Spleen (tissue), 11 donors: ENCODE data around the gene ASGR2. TPM values are rescaled to one million over a fixed set of nuclear protein-coding genes. Genes with fewer than 3 reads are reported as not detected.
"Not testable (repeated sequence)": the region's sequence is repeated elsewhere in the genome, so short reads cannot be mapped to it uniquely, and the experiment has no call there.

Experiments used
- DNase-seq: peaks from one replicate; pipeline ENCODE4 v3.0.0-alpha.2; 2020
- H3K27ac ChIP-seq, 8 donors: fragments of 200-600 bp; sonication (generic) in 7 of 8; 1 replicate in 4 of 8; 2 replicates in 4 of 8; pipeline versions ENCODE4 v1.5.0 to v1.8.0; 2016 to 2021; ENCODE audit warnings: inconsistent platforms in 4 of 8, mild to moderate bottlenecking in 4 of 8, moderate library complexity in 1 of 8
- H3K27me3 ChIP-seq, 7 donors: fragments of 200-600 bp; sonication (generic) in 6 of 7; replicated peaks in 1 of 7; 1 replicate in 4 of 7; 2 replicates in 3 of 7; pipeline versions ENCODE4 v1.5.0 to v1.8.0; 2016 to 2021; ENCODE audit warnings: inconsistent platforms in 3 of 7, mild to moderate bottlenecking in 1 of 7
- H3K36me3 ChIP-seq, 6 donors: fragments of 200-600 bp; sonication (generic) in 5 of 6; 1 replicate in 4 of 6; 2 replicates in 2 of 6; pipeline versions ENCODE4 v1.5.0 to v1.8.0; 2016 to 2021; ENCODE audit warnings: inconsistent platforms in 2 of 6
- H3K4me1 ChIP-seq, 6 donors: fragments of 200-600 bp; sonication (generic) in 5 of 6; 1 replicate in 3 of 6; 2 replicates in 3 of 6; pipeline versions ENCODE4 v1.5.0 to v1.8.0; 2016 to 2021; ENCODE audit warnings: inconsistent platforms in 3 of 6
- H3K4me3 ChIP-seq, 8 donors: fragments of 200-600 bp; sonication (generic) in 7 of 8; 1 replicate in 4 of 8; 2 replicates in 4 of 8; pipeline versions ENCODE4 v1.5.0 to v1.8.0; 2016 to 2021; ENCODE audit warnings: inconsistent platforms in 4 of 8, mild to moderate bottlenecking in 4 of 8, moderate library complexity in 2 of 8
- H3K9me3 ChIP-seq, 8 donors: fragments of 200-600 bp; sonication (generic) in 7 of 8; 1 replicate in 4 of 8; 2 replicates in 4 of 8; pipeline versions ENCODE4 v1.5.0 to v1.8.0; 2016 to 2021; ENCODE audit warnings: inconsistent platforms in 4 of 8
- CTCF ChIP-seq, 11 experiments: fragments of 200-600 bp in 7 of 11; fragments of 450-650 bp in 4 of 11; sonication (generic) in 4 of 11; IDR thresholded peaks in 8 of 11; conservative IDR thresholded peaks in 3 of 11; 1 replicate in 7 of 11; 2 replicates in 4 of 11; pipeline versions ENCODE4 v1.4.0 to v1.8.0; 2016 to 2021; ENCODE audit warnings: antibody characterized with exemption in 11 of 11, inconsistent platforms in 4 of 11, mild to moderate bottlenecking in 1 of 11
- POLR2A ChIP-seq, 3 donors: fragments of 450-650 bp; IDR thresholded peaks; one replicate each; pipeline ENCODE4 v1.5.1; 2017; ENCODE audit warnings: antibody characterized with exemption in 3 of 3, mild to moderate bottlenecking in 1 of 3
- POLR2AphosphoS5 ChIP-seq, 3 donors: sonication (generic); formaldehyde crosslinking; IDR thresholded peaks; one replicate each; pipeline ENCODE4 v1.5.1; 2017; ENCODE audit warnings: antibody characterized with exemption in 3 of 3
- WGBS, 5 donors: extraction: QIAGEN DNeasy Blood & Tissue Kit in 3 of 5; methylation state at CpG; one replicate each; pipeline versions ENCODE4 v1.1.5 to v1.1.7; 2013 to 2018; 5-methylcytosine and 5-hydroxymethylcytosine counted together
- intact Hi-C: fragments of 100-400 bp; cut with DNase I; formaldehyde crosslinking; loops from one replicate; pipeline ENCODE4 v1.15.0; 2023; ENCODE audit warnings: low total_unique reads
- polyA plus RNA-seq, 3 donors: library from polyadenylated mRNA; stranded (reverse); fragments of 200-250 nt; gene quantifications; one replicate each; pipeline ENCODE4 v1.2.1, GENCODE V29; 2013
- total RNA-seq, 7 donors: library from RNA; depleted of rRNA in 3 of 7; stranded (reverse); fragments of >200 nt in 3 of 7; fragmentation: NEBNext Ultra II Directional in 4 of 7; extraction: Animal tissue kit (Norgen Biotek cat#: 25700) in 4 of 7; gene quantifications; one replicate each; pipeline versions ENCODE4 v1.1.0 to v1.2.1, GENCODE V29; 2016 to 2021
- donor health status: healthy with polysubstance abuse.
- donor health status: DM: no; HTN: no; CAD: no; lungs with moderate emphysema.
- donor health status: DM: no; HTN: no; CAD: no.
- donor health status: Bipolar disorder and iron deficiency.
- donor health status: healthy.
- donor health status: DM: no; HTN: no; CAD: no.
- donor health status: DM: yes; HTN: yes; CAD: no.

Gene ASGR2
- total and polyA plus RNA-seq, 10 donors = 2.3 to 35.1 (median 6.3) TPM; not detected in 1

DNA sequence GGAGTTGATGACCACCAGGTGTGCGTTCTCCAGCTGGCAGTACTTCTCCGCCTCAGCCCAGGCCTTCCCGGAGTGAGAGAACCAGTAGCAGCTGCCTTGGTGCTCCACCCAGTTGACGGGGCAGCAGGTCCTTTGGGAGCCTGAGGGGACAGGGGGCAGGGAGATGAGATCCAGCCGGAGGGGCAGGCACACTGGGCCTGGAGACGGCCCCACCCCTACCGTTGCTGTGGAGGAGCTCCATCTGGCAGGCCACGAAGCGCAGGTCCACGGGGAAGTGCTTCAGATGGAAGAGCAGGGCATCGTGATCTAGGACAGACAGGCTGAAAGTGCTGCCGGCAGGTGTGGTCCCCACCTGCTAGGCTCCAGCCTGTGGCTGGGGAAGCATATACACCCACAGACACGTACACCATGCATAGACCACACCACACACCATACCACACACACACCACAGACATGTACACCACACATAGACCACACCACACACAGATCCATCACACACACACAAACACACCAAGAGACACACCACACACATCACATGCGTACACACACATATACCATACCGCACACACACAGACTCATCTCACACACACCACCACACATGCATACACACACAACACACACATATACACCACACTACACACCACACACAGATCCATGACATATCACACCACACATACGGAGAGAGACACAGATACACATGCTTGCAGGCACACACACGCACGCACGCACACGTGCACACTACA, 7.4 kb downstream of the ASGR2 start:
- no peak overlapping the region for H3K27ac ChIP-seq
- H3K4me1 ChIP-seq = peaks cover 0 to 8% (median 0%) of the 10 kb centered on the region in 6 donors
- no peak for DNase-seq
- no peaks in the 10 kb centered on the region for H3K9me3 ChIP-seq
- 82 to 87% (median 85%) methylated on average over 15 to 20 of the region's 20 CpGs for WGBS, 5 donors
- H3K27me3 ChIP-seq = peaks cover 0 to 22% (median 0%) of the 10 kb centered on the region in 7 donors
- no peaks in the 10 kb centered on the region for H3K36me3 ChIP-seq
- no peak overlapping the region for H3K4me3 ChIP-seq
- TF ChIP-seq POLR2AphosphoS5 (IDR thresholded peaks at IDR 0.05) = no peak
- no peak for TF ChIP-seq POLR2A (IDR thresholded peaks at IDR 0.05)
- no peak for TF ChIP-seq CTCF (IDR thresholded peaks at IDR 0.05 in 8 of 11, conservative IDR thresholded peaks at IDR 0.05 in 3 of 11)
- intact Hi-C loops = no loop called here

DNA sequence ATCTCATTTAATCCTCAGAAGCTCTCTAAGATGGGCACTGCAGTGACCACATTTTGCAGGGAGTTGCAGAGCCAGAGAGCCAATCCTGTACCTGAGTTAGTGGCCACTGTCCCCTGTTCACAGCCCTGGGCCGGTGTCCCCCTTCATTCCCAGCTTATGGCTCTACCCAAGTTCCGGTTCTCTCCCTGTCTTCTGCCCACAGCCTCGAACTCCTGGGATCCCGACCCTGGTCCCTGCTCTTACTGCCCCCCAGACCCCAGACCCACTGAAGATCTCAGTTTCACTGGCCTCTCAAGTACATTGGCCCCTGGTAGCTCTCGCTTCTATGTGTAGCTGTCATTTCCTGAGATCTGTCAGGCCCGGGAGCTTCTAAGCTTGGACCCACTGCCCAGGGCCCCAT, 12.2 kb downstream of the ASGR2 start:
- TF ChIP-seq POLR2A (IDR thresholded peaks at IDR 0.05) = no peak
- TF ChIP-seq CTCF (IDR thresholded peaks at IDR 0.05 in 8 of 11, conservative IDR thresholded peaks at IDR 0.05 in 3 of 11) = no peak
- TF ChIP-seq POLR2AphosphoS5 (IDR thresholded peaks at IDR 0.05) = no peak
- WGBS, 5 donors = 63 to 80% (median 77%) methylated on average over 6 of the region's 6 CpGs
- Histone ChIP-seq H3K36me3 (no peaks in the 10 kb centered on the region), H3K27ac (no peak overlapping the region), H3K4me1 (peaks cover 0 to 12% (median 0%) of the 10 kb centered on the region in 6 donors), H3K4me3 (no peak overlapping the region), H3K9me3 (no peaks in the 10 kb centered on the region), H3K27me3 (peaks cover 0 to 25% (median 4%) of the 10 kb centered on the region in 7 donors)
- DNase-seq = no peak
- intact Hi-C loops = no loop called here

DNA sequence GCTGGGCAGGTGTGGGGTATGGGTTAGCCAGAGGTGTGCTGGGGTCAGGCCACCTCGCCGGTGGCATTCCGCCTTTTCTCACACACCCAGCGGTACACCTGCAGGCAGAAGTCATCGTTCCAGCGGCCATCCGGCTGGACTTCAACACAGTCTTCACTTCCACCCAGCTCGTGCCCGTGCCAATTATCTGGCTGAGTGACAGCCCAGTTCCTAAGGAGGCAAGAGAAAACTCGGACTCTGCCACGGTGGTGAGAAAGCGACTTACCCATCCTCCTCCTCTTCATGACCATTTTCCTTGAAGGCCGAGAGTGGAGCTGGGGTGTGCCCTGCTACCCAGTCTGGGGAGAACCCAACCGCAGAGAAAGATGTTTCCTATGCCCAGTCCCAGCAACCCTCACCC, 13.1 kb downstream of the ASGR2 start:
- TF ChIP-seq POLR2AphosphoS5 (IDR thresholded peaks at IDR 0.05) (no peak), POLR2A (IDR thresholded peaks at IDR 0.05) (no peak), CTCF (IDR thresholded peaks at IDR 0.05 in 8 of 11, conservative IDR thresholded peaks at IDR 0.05 in 3 of 11) (no peak)
- peaks cover 0 to 12% (median 0%) of the 10 kb centered on the region in 6 donors for H3K4me1 ChIP-seq
- no peaks in the 10 kb centered on the region for H3K9me3 ChIP-seq
- WGBS, 5 donors = 82 to 94% (median 91%) methylated on average over 13 to 14 of the region's 14 CpGs
- no peak overlapping the region for H3K4me3 ChIP-seq
- DNase-seq = no peak
- H3K36me3 ChIP-seq = no peaks in the 10 kb centered on the region
- intact Hi-C loops = no loop called here
- H3K27me3 ChIP-seq = peaks cover 0 to 25% (median 4%) of the 10 kb centered on the region in 7 donors
- no peak overlapping the region for H3K27ac ChIP-seq

GRCh38 chr17:7100641-7101379, 13.8 kb downstream of the ASGR2 start:
- intact Hi-C loops, H3K36me3 ChIP-seq, H3K27ac ChIP-seq, DNase-seq, H3K4me3 ChIP-seq, H3K9me3 ChIP-seq: not testable (repeated sequence)
- H3K4me1 ChIP-seq = peaks cover 0 to 18% (median 3%) of the 10 kb centered on the region in 6 donors
- peaks cover 0 to 25% (median 4%) of the 10 kb centered on the region in 7 donors for H3K27me3 ChIP-seq
- WGBS, 5 donors = 92 to 94% (median 93%) methylated on average over 29 to 50 of the region's 50 CpGs
